ENCODE results near the gene CCDC40.

CCDC40 gene, protein sequence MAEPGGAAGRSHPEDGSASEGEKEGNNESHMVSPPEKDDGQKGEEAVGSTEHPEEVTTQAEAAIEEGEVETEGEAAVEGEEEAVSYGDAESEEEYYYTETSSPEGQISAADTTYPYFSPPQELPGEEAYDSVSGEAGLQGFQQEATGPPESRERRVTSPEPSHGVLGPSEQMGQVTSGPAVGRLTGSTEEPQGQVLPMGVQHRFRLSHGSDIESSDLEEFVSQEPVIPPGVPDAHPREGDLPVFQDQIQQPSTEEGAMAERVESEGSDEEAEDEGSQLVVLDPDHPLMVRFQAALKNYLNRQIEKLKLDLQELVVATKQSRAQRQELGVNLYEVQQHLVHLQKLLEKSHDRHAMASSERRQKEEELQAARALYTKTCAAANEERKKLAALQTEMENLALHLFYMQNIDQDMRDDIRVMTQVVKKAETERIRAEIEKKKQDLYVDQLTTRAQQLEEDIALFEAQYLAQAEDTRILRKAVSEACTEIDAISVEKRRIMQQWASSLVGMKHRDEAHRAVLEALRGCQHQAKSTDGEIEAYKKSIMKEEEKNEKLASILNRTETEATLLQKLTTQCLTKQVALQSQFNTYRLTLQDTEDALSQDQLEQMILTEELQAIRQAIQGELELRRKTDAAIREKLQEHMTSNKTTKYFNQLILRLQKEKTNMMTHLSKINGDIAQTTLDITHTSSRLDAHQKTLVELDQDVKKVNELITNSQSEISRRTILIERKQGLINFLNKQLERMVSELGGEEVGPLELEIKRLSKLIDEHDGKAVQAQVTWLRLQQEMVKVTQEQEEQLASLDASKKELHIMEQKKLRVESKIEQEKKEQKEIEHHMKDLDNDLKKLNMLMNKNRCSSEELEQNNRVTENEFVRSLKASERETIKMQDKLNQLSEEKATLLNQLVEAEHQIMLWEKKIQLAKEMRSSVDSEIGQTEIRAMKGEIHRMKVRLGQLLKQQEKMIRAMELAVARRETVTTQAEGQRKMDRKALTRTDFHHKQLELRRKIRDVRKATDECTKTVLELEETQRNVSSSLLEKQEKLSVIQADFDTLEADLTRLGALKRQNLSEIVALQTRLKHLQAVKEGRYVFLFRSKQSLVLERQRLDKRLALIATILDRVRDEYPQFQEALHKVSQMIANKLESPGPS

DNA sequence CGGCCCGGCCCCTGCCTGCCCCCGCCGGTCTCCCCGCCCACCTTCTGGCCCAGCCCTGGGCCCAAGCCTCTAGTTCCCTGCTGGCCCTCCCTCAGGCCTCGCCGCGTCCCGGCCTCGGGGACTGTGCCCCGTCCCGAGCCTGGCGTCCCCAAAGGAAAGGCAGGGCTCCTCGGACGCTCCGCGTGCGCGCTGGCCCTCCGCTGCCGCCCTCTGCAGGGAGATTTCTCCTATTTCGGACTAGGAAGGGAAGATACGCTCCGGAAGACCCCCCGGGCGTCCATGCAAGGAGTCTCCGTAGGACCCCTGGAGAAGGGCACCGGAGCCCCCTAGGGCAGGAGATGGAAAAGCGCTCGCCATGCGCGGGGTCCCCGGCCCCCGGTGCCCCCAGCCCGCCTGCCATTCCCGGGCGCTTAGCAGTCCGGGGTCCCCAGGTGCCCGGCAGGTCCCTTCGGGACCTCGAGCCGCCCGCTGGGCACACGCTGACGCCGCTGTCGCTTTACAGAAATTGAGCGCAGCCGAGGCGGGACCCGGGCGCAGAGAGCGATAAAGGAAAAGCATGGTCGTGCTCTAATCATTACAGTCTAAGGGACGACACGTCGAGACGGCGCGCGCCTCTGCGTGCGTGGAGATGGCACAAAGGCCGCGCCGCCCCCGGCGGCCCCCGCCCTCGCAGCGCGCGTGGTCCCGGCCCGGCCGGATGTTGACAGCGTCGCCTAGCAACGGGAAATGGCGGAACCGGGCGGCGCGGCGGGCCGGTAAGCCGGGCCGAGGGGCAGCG is at the start of gene CCDC40:
TSS of gene CCDC40 (plus strand) at position 706 of the 778 bp plus-strand sequence. CDS start at position 727, 21 bp downstream.
- DNase-seq (peak; percentile 70), ATAC-seq (replicated peaks) (peak; percentile 85 to 86)
- Mint-ChIP-seq H3K27ac (peak within 1 kb of the TSS; percentile 94), H3K9me3 (no peaks in the 10 kb centered on the region), H3K4me3 (peak within 1 kb of the TSS; percentile 89 to 96), H3K27me3 (peaks cover 6 to 15% of the 10 kb centered on the region in 2 donors), H3K4me1 (peaks cover 7 to 23% of the 10 kb centered on the region in 2 donors), H3K36me3 (peaks cover 2 to 4% of the 10 kb centered on the region in 2 donors)

DNA sequence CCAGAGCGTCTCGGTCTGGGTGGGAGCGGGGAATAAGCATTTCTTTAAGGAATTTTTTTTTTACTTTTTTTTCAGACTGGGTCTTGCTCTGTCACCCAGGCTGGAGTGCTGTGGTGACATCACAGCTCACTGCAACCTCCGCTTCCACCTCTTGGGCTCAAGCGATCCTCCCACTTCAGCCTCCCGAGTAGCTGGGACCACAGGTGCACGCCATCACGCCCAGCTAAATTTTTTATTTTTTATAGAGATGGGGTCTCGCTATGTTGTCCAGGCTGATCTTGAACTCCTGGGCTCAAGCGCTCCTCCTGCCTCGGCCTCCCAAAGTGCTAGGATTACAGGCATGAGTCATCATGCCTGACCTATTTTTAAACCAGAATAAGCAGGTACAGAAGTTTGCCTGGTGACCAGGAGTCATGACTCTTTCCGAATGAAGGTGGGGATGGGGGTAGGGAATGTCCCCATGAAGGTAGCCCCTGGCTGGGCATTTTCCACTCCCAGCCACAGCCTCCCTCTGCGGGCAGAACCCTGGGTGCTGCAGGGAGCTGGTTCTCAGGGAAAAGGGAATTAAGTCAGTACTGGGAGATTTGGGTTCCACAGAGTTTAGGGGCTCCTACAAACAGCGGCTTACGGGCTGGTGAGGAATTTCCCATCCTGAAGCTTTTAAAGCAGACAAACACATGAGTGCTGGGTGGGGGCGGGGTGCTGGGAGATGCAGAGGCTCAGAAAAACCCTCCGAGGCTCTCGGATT is 49.1 kb upstream of the CCDC40 start:
- H3K36me3 Mint-ChIP-seq = no peaks in the 10 kb centered on the region
- no peak overlapping the region for H3K27ac Mint-ChIP-seq
- H3K4me1 Mint-ChIP-seq = peaks cover 6 to 10% of the 10 kb centered on the region in 2 donors
- ATAC-seq (replicated peaks) (no peak), DNase-seq (no peak)
- no peak overlapping the region for H3K4me3 Mint-ChIP-seq
- H3K9me3 Mint-ChIP-seq = no peaks in the 10 kb centered on the region
- H3K27me3 Mint-ChIP-seq = peaks cover 1 to 7% of the 10 kb centered on the region in 2 donors

DNA sequence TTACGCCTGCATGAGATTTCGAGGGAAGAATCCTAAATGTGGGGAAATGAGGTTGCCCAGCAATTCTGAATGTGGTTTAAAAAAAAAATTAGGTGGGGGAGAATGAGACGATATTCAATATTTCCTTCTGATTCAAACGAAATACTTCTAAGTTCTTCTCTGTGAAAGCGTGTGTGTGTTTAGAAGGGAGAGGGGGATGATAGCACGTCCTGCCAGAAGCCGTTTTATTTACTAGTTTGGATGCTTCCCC is 48.6 kb upstream of the CCDC40 start:
- Mint-ChIP-seq H3K9me3 (no peaks in the 10 kb centered on the region), H3K4me1 (peaks cover 11 to 15% of the 10 kb centered on the region in 2 donors), H3K27ac (no peak overlapping the region), H3K4me3 (no peak overlapping the region), H3K27me3 (peaks cover 6 to 11% of the 10 kb centered on the region in 2 donors), H3K36me3 (no peaks in the 10 kb centered on the region)
- ATAC-seq (replicated peaks) (no peak), DNase-seq (no peak)

DNA sequence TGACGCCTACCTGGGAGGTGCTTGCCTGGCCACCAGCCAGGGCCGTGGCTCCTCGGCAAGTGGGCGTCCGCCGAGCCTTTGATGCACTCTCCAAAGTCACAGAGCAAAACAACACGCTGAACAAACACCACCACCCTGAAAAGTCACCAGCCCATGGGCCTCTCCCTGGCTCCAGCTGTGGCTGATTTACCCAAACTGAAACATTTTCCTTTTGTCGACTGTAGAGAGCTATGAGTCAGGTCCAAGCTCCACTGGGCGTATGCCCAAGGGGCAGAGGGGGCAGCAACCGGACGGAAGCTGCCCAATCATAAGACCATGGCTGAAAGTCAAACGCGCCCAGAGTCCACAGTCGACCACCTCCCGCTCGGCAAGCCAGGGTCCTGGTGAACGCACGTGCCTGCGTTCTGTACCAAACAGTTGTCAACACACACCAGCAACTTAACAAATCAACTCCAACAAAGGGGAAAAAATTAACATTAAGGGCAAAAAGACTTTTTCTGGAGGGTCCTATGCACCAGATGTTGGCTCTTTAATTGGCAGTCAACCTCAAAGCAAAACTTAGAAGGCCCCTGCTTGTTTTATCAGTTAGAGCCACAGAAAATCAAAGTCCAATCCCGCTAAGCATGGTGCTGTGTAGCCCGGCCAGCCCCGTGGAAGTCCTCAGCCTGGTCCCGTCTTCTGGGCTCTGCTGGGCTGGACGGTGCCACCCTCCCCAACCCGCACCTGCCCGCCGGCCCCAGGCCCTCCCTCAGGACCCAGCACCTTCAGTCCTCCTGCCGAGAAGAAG is 48.1 kb upstream of the CCDC40 start:
- Mint-ChIP-seq H3K4me3 (no peak overlapping the region), H3K4me1 (peaks cover 16 to 20% of the 10 kb centered on the region in 2 donors), H3K9me3 (no peaks in the 10 kb centered on the region), H3K27me3 (peaks cover 6 to 11% of the 10 kb centered on the region in 2 donors), H3K36me3 (no peaks in the 10 kb centered on the region), H3K27ac (no peak overlapping the region)
- no peak for DNase-seq
- ATAC-seq (replicated peaks) = no peak

DNA sequence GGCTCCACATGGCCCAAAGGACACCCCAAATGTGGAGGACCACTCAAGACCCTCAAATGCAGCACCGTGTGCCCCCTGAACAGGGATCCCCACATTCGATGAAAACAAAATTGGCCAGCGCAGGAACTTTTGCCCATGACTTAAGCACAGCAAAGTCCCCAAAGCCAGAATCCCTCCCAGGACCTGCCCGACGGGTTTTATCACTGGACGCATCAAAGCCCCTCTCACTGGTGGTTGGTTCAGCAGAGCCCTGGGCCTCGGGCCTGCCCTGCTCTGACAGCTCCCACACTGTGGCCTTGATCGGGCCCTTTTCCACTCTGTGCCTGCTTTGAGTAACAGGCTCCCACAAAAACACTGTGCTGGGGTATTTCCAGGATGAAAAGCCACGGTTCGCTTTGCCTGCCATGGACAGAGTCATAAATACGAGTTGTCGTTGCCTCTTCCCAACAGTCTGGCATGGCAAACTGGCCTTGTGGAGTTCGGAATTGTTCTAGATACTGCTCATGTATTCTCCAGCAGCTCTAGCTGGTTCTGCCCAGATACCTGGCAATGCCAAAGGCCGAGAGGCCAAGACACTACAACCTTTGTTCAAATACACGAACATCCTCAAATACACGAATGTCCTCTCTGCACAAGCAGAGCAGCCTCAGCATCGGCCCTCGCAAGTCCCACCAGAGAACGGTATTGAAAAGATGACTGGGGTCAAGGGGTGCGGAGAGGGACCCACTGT is 47.2 kb upstream of the CCDC40 start:
- ATAC-seq (replicated peaks) (no peak), DNase-seq (no peak)
- Mint-ChIP-seq H3K4me1 (peaks cover 23 to 29% of the 10 kb centered on the region in 2 donors), H3K27ac (no peak overlapping the region), H3K27me3 (peaks cover 6 to 11% of the 10 kb centered on the region in 2 donors), H3K9me3 (no peaks in the 10 kb centered on the region), H3K36me3 (no peaks in the 10 kb centered on the region), H3K4me3 (no peak overlapping the region)

DNA sequence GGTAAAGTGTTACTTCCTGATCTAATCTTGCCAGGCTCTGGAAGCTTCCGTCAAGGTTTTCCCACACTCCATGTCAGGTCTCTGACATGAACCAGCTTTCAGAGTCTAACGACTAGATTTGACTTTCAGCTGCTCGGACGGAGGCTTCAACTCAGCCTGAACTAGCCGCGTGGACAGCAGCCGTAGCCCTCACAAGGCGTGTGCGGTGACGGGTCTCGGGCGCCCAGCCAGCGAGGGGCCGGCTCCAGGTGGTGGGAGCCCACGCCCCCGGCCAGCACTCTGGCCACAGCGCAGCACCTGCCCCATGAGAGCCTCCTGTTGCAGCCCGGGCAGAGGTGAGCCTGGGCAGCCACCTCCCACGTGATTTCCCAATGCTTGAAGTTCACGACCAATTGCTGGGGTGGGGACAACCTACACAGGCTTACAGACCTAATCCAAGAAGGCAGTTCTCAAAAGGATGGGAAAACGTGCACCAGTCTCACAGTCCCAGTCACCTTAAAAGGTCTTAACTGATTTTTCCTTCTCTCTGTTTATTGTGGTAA is 46.3 kb upstream of the CCDC40 start:
- ATAC-seq (replicated peaks) (no peak), DNase-seq (no peak)
- Mint-ChIP-seq H3K4me3 (no peak overlapping the region), H3K4me1 (peaks cover 23 to 30% of the 10 kb centered on the region in 2 donors), H3K27ac (no peak overlapping the region), H3K27me3 (peaks cover 6 to 11% of the 10 kb centered on the region in 2 donors), H3K9me3 (no peaks in the 10 kb centered on the region), H3K36me3 (no peaks in the 10 kb centered on the region)

DNA sequence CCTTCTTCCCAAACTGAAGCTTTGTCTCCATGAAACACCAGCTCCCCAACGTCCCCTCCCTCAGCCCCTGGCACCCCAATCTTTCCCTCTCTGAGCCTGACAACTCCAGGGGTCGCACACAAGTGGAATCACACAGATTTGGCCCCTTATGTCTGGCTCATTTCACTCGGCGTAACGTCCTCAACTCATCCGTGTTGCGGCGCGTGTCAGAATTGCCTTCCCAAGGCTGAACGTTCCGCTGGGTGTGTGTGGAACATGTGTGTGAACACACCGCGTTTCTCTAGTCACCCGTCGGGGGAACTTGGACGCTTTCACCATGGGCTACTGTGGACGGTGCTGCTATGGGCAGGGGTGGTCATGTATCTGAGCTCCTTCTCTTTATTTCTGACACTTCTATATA is 45.7 kb upstream of the CCDC40 start:
- H3K27ac Mint-ChIP-seq = no peak overlapping the region
- no peak for DNase-seq
- no peak for ATAC-seq (replicated peaks)
- H3K4me1 Mint-ChIP-seq = peaks cover 23 to 30% of the 10 kb centered on the region in 2 donors
- no peaks in the 10 kb centered on the region for H3K36me3 Mint-ChIP-seq
- H3K4me3 Mint-ChIP-seq = no peak overlapping the region
- no peaks in the 10 kb centered on the region for H3K9me3 Mint-ChIP-seq
- peaks cover 6 to 11% of the 10 kb centered on the region in 2 donors for H3K27me3 Mint-ChIP-seq

DNA sequence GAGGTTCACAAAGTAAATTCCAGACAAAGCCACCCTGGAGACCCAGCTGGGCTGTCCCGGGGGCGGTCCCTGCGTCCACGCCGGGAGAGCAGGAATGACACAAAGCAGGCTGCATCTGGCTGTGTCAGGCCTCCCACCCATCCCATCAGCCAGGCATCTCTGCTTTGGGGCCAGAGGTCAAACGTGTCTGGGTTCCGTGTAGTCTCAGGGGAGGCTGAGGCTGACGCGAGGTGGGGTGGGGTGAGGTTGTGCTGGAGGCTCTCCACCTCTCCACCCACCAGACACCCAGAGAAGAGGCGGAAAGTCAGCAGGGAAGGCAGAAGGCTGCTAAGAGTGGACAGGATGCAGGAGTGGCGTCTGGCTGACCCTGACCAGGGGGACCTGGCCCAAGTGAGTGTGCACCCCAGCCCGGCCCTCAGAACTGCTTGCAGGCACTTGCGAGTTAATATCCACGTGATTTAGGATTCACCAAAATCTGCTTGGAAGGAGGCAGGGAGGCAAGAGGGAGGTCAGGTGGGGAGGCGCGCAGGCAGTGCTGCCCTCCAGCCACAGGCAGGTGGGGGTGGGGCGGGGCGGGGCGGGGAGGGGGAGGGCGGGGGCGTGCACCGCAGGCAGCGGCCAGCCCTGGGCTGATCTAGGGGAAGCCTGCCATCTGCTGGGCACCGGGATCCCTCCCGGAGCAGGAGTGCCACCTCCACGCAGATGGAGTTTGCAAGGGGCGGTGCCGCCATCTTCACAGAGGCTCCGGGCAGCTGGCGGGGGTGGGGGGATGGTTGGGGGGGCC is 45.1 kb upstream of the CCDC40 start:
- peak overlapping the region; percentile 63 to 70 for H3K4me3 Mint-ChIP-seq
- H3K36me3 Mint-ChIP-seq = no peaks in the 10 kb centered on the region
- peaks cover 6 to 11% of the 10 kb centered on the region in 2 donors for H3K27me3 Mint-ChIP-seq
- H3K9me3 Mint-ChIP-seq = no peaks in the 10 kb centered on the region
- ATAC-seq (replicated peaks) (peak; percentile 88 to 93), DNase-seq (peak; percentile 77)
- peaks cover 23 to 30% of the 10 kb centered on the region in 2 donors for H3K4me1 Mint-ChIP-seq
- peak overlapping the region; percentile 76 for H3K27ac Mint-ChIP-seq

DNA sequence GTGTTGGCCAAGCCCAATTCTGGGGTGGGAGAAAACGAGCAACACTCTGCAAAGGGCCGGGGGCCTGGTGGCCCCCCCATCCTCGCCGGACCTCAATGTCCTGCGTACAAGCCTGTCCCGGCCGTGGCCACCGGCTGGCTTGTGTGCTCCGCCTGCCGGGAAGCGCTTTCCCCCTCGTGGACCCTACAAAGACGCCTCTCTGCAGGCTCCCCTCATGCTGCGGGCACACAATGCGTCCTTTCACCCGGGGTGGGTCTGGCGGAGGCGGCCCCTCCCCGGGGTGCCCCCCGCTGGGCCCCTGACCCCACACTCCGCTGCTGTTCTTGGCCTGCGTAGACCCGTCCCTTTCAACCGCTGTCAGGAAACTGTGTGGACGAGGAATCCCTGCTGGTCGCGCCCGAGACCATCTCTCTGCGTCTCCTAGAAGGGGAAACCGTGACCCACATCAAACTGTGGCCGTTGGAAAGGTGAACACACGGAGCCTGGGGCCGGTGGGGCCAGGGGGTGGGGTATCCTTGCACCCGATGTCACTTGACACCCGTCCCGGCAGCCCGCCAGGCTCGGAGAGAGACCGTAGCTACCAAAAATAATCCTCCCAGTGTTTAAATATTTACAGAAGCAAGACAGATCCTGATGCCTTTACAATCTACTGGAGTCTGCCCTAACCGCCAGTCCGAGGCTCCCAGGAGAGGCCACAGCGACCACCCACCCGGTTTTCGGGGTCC is 44.4 kb upstream of the CCDC40 start:
- H3K4me1 Mint-ChIP-seq = peaks cover 28 to 35% of the 10 kb centered on the region in 2 donors

DNA sequence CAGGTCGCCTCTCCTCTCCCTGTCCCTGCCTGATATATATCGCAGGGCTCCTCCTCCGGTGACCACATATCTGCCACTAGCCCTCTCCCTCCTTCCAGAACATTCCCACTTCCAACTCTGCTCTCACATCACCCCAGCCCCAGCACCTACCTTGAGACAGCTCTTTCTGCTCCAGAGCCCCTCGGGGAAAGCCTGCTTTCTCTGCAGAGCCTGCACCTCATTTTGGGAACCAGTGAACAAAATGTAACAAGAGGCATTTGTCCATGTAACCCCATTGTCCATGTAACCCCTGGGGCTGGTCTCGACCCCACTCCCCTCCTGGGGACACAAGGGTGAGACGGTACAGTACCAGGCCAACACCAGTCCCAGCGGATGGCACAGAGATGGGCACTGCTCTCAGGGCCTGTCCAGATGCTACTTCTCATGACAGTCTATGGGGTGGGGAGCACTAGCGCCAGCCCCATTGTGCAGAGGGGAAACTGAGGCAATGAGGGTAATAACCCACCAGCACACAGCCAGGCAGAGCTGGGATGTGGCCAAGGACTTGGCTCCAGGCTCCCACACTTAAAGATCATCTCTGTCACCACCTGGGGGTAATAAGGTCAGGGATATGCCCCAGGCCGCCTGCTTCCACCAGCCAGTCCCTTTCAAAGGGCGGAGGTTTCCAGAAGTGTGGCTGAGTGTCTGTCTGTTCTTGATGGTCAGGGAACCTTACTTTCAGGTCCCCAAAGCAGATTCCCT is 43.6 kb upstream of the CCDC40 start:
- H3K4me1 Mint-ChIP-seq = peaks cover 35 to 42% of the 10 kb centered on the region in 2 donors
- DNase-seq = no peak

More for the DNA sequence above, 44.4 kb upstream of the CCDC40 start:
- H3K36me3 Mint-ChIP-seq = no peaks in the 10 kb centered on the region
- ATAC-seq (replicated peaks) (peak; percentile 27 to 40), DNase-seq (no peak)
- peak overlapping the region; percentile 63 to 70 for H3K4me3 Mint-ChIP-seq
- H3K27me3 Mint-ChIP-seq = peaks cover 6 to 11% of the 10 kb centered on the region in 2 donors
- H3K9me3 Mint-ChIP-seq = no peaks in the 10 kb centered on the region
- H3K27ac Mint-ChIP-seq = peak overlapping the region; percentile 75

More for the DNA sequence above, 43.6 kb upstream of the CCDC40 start:
- Mint-ChIP-seq H3K36me3 (no peaks in the 10 kb centered on the region), H3K9me3 (no peaks in the 10 kb centered on the region), H3K4me3 (peak overlapping the region; percentile 63 to 70), H3K27me3 (peaks cover 6 to 11% of the 10 kb centered on the region in 2 donors), H3K27ac (peak overlapping the region; percentile 31)
- no peak for ATAC-seq (replicated peaks)
